Activated T-cell treated with anti-CD3 and anti-CD28 coated beads for 24 hours (primary cell): ENCODE measurements around the gene BBS9.
"Not testable (repeated sequence)": the region's sequence is repeated elsewhere in the genome, so short reads cannot be mapped to it uniquely, and the experiment has no call there.

Experiments used
- DNase-seq: peaks from one replicate; pipeline ENCODE4 v3.0.0-alpha.2; 2020; ENCODE audit warnings: low read depth

The BBS9 gene

GRCh38 chr7:33276729-33277128 lies 147.4 kb downstream of the BBS9 start:
- no peak for DNase-seq

- no peak for DNase-seq
Observed at GRCh38 chr7:33278095-33278494, 148.7 kb downstream of the BBS9 start.

GRCh38 chr7:33286501-33286900 lies 157.1 kb downstream of the BBS9 start:
- no peak for DNase-seq

- no peak for DNase-seq
Observed at GRCh38 chr7:33287738-33288137, 158.4 kb downstream of the BBS9 start.

- no peak for DNase-seq
Observed at GRCh38 chr7:33298848-33299247, 169.5 kb downstream of the BBS9 start.

GRCh38 chr7:33299425-33299824 lies 170.1 kb downstream of the BBS9 start:
- DNase-seq = no peak

GRCh38 chr7:33300131-33300530 lies 170.8 kb downstream of the BBS9 start:
- DNase-seq = no peak

GRCh38 chr7:33300742-33301141 lies 171.4 kb downstream of the BBS9 start:
- DNase-seq = no peak

GRCh38 chr7:33303978-33304557 lies 174.7 kb downstream of the BBS9 start:
- not testable (repeated sequence) for DNase-seq

GRCh38 chr7:33307205-33307604 lies 177.8 kb downstream of the BBS9 start:
- DNase-seq = no peak

- DNase-seq = no peak
Observed at GRCh38 chr7:33310546-33310945, 181.2 kb downstream of the BBS9 start.

GRCh38 chr7:33325754-33326484 lies 196.6 kb downstream of the BBS9 start:
- DNase-seq = no peak

GRCh38 chr7:33326485-33326848 lies 197.1 kb downstream of the BBS9 start:
- DNase-seq = no peak

GRCh38 chr7:33327427-33327826 lies 198.1 kb downstream of the BBS9 start:
- no peak for DNase-seq

GRCh38 chr7:33334349-33334748 lies 205.0 kb downstream of the BBS9 start:
- DNase-seq = no peak

- DNase-seq = no peak
Observed at GRCh38 chr7:33336820-33337219, 207.5 kb downstream of the BBS9 start.

GRCh38 chr7:33339074-33339790 lies 209.9 kb downstream of the BBS9 start:
- no peak for DNase-seq

- DNase-seq = no peak
Observed at GRCh38 chr7:33346055-33346454, 216.7 kb downstream of the BBS9 start.

GRCh38 chr7:33350577-33350976 lies 221.2 kb downstream of the BBS9 start:
- no peak for DNase-seq

GRCh38 chr7:33351709-33352108 lies 222.3 kb downstream of the BBS9 start:
- no peak for DNase-seq

GRCh38 chr7:33354201-33354600 lies 224.8 kb downstream of the BBS9 start:
- no peak for DNase-seq

- DNase-seq = no peak
Observed at GRCh38 chr7:33355386-33355785, 226.0 kb downstream of the BBS9 start.

GRCh38 chr7:33356336-33356735 lies 227.0 kb downstream of the BBS9 start:
- no peak for DNase-seq
